Measurements from ENCODE around the gene PROM2.
"Not testable (repeated sequence)": the region's sequence is repeated elsewhere in the genome, so short reads cannot be mapped to it uniquely, and the experiment has no call there.

The PROM2 gene

DNA sequence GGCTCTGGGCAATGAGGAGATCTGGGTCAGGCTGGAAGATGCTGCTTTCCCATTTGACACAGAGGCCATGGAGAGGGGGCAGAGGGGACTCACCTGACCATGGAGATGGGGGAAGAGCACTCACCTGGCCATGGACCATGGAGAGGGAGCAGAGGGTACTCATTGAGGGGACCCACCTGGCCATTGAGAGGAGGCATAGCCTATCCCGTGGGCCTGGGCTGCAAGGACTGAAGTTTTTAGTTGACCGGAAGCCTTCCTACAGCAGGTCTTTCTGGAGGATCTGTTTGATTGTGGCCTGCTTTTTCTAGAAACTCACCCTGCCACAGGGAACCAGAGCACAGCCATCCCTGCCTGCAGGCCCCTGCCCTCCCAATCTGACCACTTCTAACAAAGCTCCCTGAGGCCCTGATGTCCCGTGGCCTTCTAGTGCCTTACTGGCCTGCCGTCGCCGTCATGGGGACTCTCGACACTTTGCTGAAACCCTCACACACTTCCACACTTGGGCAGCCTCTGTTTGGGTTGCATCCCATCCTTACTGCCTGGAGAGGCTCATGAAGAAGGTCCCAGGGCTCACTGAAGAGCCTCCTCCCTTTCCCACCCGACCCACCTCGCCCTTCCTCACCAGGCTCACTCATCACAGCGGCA lies 5.1 kb upstream of the PROM2 start:
- DNase-seq (ENCODE audit: low read depth): no peak

DNA sequence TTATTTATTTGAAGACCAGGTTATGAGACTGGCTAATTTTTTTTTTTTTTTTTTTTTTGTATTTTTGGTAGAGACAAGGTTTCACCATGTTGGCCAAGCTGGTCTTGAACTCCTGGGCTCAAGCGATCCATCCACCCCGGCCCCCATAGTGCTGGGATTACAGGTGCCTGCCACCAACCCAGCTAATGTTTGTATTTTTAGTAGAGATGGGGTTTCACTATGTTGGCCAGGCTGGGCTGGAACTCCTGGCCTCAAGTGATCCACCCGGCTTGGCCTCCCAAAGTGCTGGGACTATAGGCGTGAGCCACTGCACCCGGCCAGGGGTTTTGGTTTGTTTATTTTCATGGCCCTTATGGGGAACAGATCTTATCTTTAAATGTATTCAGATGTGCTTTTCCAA lies 4.5 kb upstream of the PROM2 start:
- not testable (repeated sequence) for DNase-seq (ENCODE audit: low read depth)

DNA sequence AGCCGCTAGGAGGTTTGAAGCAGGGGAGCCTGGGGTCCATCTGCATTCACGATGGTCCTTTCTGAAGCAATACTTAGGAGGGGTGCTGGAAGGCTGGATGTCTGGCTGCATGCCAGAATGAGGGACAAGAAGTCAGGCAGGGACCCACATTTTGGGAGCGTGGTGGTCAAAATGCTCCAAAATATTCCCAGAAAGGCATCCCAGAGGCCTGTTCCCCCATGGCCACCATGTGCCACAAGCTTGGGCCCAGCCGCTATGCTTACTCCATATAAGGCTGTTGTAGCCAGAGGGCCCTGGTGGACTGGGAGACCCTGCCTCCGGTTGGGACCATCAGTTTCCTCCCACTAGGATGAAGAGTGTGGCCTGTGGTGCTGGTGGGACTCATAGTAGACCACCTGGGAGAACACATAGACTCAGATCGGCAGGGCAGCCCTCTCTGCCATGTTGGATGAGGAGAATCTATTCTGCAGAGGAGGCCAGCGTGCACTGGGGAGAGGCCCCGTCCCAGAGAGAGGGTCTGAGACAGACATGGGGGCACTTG lies 3.6 kb upstream of the PROM2 start:
- DNase-seq (ENCODE audit: low read depth): no peak

DNA sequence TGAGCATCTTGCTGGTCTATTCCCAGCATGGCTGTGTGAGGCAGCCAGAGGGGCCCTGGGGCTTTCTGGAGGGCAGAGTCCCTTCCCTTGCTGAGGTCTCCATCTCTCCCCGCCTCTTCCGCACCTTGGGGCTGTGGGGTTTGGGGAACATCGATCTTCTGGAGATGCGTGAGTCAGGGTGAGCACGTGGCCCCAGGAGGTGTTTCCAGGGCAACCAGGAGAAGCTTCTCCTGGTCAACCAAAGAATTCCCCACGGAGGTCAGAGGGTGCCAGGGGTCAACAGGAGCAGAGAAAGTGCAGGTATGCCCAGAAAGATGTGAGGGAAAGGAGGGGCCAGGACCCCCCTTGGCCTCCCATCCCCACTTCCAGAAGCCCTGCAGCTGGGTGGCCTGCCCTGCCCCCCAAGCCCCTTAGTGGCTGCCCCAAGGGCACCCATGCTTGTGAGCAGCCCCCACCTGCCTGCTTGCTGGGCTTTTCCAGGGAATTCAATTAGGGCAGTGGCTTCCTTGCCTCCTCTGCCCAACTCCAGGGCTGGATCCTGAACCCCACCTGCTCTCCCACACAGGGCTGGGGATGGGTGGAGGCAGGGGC lies 2.8 kb upstream of the PROM2 start:
- no peak for DNase-seq (ENCODE audit: low read depth)

DNA sequence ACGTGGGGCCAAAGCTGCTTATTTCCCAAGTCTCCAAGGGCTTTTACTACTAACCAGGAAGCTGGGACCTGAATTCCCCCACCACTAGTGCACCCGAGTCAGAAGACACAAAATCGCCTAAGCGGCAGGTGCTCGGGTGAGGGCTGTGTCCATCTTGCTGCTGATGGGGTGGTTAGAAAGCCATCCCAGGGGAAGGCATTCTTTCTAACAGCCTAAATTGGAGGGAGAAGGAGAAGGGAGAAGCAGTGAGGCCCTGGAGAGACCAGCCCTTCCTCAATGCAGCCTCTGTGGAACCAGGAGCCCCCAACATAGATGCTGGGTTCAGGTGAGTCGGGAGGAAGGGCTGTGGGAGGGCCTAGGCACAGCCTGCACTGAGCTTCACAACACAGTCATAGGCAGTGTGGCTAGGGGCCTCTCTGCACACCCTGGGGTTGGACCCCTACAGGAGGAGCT lies 1.9 kb upstream of the PROM2 start:
- no peak for DNase-seq (ENCODE audit: low read depth)

DNA sequence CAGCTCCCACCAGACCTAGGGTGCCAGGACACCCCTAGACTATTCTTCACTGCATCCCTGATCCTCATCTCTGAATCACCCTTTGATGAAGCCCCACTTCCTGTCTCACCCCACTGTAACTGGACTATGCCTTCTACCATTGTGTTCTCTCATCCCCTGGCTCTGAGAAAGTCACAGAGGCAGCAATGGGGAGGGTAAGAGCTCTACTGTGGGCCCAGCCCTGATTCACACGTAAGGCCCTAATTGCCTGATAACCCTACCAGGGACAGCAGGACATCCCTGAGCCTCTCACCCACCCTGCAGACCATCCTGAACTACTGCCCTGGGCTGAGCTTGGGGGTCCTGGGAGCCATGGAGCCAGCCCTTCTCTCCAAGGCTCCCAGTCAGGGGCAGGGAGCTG lies 1.5 kb upstream of the PROM2 start:
- no peak for DNase-seq (ENCODE audit: low read depth)

DNA sequence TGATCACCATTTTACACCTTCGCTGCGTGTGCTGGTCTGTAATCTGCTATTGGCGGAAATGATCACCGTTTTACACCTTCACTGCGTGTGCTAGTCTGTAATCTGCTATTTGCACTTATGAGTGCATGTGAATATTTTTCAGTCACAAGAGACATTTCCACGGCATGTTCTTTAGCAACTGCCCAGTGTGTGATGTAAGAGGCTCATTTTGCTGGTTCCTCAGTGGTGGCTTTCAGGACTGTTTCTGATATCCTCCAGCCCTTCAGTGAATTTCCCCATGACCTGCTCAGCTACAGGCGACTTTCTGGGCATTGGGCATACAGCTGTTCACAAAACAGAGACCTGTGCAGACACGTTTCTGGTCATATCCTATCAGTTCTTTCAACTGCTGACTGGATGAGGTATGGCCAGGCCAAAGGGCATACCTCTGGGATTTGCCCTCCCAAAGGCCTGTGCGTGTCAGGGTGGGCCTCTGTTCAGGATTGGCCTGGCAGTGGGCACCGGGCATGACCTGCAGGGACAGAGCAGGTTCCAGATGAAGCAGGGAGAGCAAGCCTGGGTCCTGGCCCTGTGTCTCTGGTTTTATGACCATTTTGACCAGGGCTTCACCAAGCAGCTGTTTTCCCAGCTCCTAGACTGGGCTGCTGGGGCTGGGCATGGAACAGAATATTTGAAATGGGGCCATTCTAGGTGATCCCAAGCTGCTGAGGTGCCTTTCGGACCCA lies 521 bp upstream of the PROM2 start:
- no peak for DNase-seq (ENCODE audit: low read depth)

DNA sequence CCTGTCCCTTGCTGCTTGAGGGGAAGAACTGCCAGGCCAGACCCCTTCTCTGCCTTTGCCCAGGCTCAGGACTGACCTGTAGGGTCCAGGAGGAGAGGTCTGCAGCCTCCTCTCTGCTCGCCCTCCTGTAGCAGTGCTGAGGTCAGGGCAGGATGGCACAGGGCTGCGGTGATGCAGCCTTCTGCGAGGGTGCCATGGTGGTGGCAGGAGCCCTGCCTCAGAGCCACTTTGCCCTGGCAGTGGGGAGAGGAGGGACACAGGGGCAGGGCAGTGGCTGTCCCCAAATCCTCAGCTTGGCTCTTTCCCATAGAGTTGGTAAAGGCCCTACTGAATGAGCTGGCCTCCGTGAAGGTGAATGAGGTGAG lies 884 bp downstream of the PROM2 start:
- DNase-seq (ENCODE audit: low read depth): no peak

DNA sequence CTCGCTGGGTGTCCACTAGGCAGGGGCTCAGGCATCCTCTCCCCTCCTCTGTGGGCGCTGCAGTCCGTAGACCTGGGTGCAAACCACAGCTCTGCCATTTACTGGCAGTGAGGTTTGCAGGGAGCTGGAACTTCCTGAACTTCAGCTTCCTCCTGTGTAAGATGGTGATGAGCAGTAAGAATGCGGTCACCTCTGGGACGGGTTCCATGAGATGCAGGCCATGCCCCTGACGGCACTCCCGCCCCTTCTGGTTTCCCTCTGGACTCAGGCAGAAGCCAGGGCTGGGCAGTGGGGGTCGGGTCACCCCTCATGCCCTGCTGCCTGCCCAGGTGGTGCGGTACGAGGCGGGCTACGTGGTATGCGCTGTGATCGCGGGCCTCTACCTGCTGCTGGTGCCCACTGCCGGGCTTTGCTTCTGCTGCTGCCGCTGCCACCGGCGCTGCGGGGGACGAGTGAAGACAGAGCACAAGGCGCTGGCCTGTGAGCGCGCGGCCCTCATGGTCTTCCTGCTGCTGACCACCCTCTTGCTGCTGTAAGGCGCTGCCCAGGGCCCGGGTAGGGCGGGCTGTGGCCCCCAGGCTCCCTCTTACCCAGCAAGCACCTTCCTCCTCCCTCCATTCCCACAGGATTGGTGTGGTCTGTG lies 1.5 kb downstream of the PROM2 start:
- DNase-seq (ENCODE audit: low read depth): no peak

DNA sequence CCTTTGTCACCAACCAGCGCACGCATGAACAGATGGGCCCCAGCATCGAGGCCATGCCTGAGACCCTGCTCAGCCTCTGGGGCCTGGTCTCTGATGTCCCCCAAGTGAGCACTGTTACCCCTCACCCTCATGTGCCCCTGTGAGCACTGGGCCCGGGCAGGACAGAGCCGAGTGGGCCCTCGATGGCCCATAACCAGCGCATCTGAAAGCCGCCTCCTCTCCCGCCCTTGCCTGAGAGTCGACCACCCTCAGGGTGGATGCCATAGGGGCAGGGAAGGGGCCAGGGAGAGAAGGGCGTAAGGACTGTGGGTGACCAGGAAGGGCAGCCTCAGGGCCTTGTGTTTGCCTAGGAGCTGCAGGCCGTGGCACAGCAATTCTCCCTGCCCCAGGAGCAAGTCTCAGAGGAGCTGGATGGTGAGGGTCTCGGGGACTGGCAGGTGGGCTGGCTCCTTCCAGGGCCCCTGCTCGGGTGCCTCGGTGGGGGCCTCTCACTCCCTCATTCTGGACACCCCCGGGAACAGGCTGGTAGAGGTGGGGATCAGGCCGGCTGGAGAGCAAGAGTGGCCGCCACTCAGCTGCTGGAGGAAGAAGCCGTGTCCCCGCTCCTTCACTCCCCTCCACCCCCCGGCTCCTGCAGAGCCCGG lies 2.1 kb downstream of the PROM2 start:
- no peak for DNase-seq (ENCODE audit: low read depth)

DNA sequence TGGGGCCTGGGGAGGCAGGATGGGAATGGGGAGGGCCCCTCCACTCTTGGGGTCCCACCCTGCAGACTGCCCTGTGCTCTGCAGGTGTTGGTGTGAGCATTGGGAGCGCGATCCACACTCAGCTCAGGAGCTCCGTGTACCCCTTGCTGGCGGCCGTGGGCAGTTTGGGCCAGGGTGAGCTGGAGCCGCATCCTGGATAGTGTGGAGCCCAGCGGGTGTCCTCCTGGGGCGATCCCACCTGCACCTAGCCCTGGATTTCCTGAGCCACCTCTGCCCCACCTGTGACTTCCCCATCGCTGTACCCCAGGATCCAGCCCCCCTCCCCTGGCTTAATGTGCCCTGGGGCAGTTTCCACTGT lies 2.6 kb downstream of the PROM2 start:
- no peak for DNase-seq (ENCODE audit: low read depth)

DNA sequence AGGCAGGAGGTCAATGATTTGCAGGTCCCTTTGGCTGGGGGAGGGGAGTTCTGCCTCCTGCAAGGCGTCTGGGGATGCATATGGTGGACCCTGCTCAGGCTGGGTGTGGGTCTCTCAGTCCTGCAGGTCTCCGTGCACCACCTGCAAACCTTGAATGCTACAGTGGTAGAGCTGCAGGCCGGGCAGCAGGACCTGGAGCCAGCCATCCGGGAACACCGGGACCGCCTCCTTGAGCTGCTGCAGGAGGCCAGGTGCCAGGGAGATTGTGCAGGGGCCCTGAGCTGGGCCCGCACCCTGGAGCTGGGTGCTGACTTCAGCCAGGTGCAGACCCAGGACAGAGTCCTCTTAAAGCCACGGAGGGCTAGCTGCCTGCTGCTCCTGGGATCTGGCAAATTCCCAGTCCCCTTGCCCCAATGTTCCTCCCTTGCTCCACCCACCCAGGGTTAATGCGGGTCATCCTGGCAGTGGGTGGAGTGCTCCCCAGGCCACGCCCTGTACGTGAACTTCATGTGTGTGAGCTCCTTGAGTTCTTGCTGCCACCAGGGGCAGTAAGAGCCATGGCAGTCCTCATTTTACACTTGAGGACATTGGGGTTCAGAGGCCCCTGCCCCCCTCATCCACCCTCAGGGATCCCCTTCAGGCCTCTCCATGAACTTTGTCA lies 3.1 kb downstream of the PROM2 start:
- DNase-seq (ENCODE audit: low read depth): no peak

DNA sequence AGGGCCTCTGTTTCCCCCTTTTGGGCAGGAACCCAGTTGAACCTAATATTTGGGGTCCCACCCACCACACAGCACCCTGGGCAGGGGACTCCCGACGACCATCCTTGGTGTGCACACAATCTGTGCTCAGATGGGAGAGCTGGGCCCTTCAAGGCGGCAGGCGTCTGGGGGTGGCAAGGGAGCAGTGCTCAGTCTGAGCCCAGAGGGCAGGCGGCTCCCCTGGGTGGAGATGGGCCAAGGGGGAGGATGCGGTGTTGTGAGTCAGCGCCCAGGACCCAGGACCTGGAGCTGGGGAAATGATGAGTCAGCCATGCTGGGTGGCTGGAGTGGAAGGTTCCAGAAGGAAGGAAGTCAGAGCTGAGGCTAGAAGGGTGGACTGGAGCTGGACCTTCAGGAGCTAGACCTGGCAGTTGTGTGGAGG lies 3.8 kb downstream of the PROM2 start:
- DNase-seq (ENCODE audit: low read depth): no peak

DNA sequence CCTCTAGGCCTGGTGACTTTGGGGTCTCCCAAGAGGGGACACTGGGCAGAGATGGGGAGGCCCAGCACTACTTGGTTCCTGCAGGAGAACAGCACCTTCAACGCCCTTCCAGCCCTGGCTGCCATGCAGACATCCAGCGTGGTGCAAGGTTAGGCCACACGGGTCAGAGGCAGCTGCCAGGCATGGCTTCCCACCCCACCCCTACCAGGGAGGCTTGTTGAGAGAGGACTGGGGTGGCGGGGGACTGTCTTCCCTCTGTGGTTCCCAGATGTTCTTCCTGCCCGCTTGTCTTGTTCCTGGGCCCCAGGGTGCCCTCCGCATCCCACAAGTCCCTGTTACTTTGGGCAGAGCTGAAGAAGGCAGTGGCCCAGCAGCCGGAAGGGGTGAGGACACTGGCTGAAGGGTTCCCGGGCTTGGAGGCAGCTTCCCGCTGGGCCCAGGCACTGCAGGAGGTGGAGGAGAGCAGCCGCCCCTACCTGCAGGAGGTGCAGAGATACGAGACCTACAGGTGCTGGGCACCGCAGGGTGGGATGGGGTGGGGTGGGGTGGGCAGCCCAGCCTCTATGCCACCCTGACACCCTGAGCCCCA lies 4.5 kb downstream of the PROM2 start:
- no peak for DNase-seq (ENCODE audit: low read depth)

DNA sequence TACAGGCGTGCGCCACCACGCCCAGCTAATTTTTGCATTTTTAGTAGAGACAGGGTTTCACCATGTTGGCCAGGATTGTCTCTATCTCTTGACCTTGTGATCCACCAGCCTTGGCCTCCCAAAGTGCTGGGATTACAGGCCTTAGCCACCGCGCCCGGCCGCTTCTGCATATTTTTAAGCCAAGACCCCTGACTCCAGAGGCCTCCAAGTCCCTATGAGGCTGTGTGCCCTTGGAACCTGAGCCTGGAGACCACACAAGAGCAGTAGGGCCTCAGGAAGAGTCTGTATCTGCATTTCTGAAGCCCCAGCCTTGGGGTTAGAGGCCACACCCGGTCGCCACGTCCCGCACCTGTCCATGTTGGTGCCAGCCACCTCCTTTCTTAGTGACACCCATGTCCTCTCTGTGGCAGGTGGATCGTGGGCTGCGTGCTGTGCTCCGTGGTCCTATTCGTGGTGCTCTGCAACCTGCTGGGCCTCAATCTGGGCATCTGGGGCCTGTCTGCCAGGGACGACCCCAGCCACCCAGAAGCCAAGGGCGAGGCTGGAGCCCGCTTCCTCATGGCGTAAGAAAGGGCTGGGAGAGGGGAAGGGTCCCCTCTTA lies 5.3 kb downstream of the PROM2 start:
- DNase-seq (ENCODE audit: low read depth): no peak

DNA sequence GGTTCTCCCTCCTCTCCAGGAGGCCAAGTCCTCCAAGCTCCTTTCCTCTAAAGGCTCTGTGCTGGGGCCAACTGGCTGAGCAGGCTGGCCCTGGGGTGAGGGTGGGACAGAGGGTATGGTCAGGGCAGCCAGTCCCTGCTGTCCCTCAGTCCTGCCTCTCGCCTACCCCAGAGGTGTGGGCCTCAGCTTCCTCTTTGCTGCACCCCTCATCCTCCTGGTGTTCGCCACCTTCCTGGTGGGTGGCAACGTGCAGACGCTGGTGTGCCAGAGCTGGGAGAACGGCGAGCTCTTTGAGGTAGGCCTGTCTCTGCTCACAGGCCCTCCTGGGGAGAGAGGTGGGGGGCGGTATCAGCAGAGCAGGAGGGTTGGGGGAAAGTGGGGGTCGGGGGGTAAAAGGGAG lies 6.8 kb downstream of the PROM2 start:
- DNase-seq (ENCODE audit: low read depth): no peak

DNA sequence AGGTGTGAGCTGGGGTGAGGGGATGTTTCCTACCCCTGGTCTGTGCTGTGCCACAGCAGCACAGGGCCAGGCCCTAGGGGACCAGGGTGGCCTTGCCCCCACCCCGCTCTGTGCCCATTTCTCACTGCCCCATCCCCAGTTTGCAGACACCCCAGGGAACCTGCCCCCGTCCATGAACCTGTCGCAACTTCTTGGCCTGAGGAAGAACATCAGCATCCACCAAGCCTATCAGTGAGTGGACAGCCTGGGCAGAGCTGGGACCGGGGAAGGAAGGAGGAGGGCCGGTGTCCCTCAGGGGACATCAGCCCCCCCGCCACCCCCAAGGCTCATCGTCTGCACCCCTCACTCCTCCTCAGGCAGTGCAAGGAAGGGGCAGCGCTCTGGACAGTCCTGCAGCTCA lies 7.5 kb downstream of the PROM2 start:
- DNase-seq (ENCODE audit: low read depth): no peak

DNA sequence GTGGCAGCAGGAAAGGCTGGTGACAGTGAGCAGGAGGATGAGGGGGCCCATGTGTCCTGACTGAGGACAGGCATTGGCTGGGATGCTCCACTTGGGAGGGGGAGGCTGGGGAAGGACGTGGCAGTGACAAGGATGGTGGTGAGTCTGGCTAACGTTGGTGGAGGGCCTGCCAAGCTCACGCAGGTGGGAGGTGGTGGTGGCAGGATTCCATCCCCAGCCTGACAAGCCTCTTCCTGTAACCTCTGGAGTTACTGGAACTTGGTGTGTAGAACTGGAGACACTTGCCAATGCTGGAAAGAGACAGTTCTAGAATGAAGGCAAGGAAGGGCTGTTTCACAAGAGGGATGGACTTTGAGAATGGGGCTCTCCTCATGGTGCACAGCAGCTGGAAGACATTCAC lies 8.2 kb downstream of the PROM2 start:
- DNase-seq (ENCODE audit: low read depth): no peak

DNA sequence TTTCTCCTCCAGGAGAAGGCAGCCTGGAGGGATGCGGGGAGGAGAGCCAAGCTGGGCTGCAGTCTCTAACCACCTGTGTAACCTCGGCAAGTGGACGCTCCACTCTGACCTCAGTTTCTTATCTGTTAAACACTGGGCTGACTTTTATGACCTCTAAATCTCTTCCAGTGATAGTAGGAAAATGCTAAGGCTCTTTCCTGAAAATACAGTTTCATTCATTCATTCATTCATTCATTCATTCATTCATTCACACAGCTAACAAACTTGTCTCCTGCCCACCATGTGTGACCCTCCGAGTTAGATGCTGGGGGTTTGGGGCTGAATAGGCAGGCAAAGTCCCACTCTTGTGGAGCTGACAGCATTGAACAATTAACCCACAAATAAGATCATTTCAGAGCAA lies 9.3 kb downstream of the PROM2 start:
- DNase-seq (ENCODE audit: low read depth): no peak

DNA sequence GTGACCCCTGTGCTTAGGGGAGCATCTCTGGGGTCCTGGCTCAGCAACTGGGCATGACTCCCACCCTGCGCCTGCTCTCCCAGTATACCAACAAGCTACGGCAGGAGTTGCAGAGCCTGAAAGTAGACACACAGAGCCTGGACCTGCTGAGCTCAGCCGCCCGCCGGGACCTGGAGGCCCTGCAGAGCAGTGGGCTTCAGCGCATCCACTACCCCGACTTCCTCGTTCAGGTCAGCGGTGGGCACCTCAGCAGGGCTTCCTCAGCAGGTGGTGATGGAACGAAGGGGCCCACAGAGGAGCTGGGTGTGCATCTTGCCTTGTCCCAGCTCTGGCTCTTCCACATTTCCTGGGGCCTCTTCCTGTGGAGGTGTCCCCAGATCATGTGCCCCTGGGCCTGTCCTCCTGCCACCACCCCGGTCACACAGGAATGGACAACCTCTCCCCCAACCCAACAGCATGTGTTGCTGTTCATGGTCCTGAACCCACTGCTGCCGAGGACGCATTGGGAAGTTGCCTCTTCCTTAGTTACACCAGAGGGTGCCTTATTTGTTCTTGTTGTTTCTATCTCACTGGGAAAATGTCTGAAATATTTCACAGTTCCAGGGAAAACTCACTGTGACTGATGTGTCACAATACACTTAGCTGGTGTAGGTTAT lies 10.8 kb downstream of the PROM2 start:
- no peak for DNase-seq (ENCODE audit: low read depth)

DNA sequence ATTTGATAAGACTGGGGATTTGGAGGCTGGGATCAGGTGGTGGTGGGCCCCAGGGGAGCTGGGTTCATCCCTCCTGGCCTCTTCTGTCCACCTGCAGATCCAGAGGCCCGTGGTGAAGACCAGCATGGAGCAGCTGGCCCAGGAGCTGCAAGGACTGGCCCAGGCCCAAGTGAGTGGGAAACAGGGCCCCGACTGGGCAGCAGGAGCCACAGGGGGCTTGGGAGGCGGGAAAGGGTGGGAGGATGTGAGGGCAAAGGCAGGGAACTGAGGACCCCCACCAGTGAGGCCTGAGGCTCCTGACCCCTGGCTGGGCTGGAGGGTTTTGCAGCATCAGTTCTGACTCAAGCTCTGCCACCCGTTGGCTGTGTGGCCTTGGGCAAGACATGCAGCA lies 11.3 kb downstream of the PROM2 start:
- no peak for DNase-seq (ENCODE audit: low read depth)

Data from activated T-cell treated with anti-CD3 and anti-CD28 coated beads for 48 hours (primary cell).